ENCODE measurements around the gene PKHD1. TPM values are rescaled to one million over a fixed set of nuclear protein-coding genes. Genes with fewer than 3 reads are reported as not detected.

The PKHD1 gene
- total and polyA plus RNA-seq, 2 donors (not counting 1 experiment from before 2014, with no cell fraction given), result not detected

GRCh38 chr6:51678274-51678673 lies 409.1 kb downstream of the PKHD1 start:
- Histone ChIP-seq H3K4me2 (replicated peaks; ENCODE audit: low read depth, low read length, poor library complexity, severe bottlenecking) (no peak overlapping the region), H3K4me1 (ENCODE audit: control insufficient read depth in 2 of 2, insufficient read depth in 2 of 2, low read length in 2 of 2) (no peaks in the 10 kb centered on the region), H3K27me3 (replicated peaks in 1 of 4; ENCODE audit: control extremely low read depth in 1 of 4, control insufficient read depth in 3 of 4, insufficient read depth in 4 of 4, low read length in 3 of 4) (no peaks in the 10 kb centered on the region), H3K4me3 (ENCODE audit: control extremely low read depth in 1 of 5, extremely low read depth in 1 of 5, insufficient read depth in 1 of 5, low read depth in 2 of 5, low read length in 4 of 5) (no peak overlapping the region), H3K9ac (ENCODE audit: low read length) (no peak overlapping the region), H2AFZ (ENCODE audit: insufficient read depth, low read depth, low read length, poor library complexity, severe bottlenecking) (no peak overlapping the region), H3K9me3 (ENCODE audit: control extremely low read depth in 1 of 3, control insufficient read depth in 2 of 3, insufficient read depth in 1 of 3, low read length in 2 of 3) (no peaks in the 10 kb centered on the region), H3K79me2 (ENCODE audit: control insufficient read depth, insufficient read depth, low read length) (no peaks in the 10 kb centered on the region), H4K20me1 (ENCODE audit: control insufficient read depth, insufficient read depth, low read length, poor library complexity, severe bottlenecking) (no peaks in the 10 kb centered on the region), H3K27ac (ENCODE audit: low read length in 2 of 2) (no peak overlapping the region), H3K36me3 (replicated peaks in 1 of 2; ENCODE audit: control extremely low read depth in 1 of 2, control insufficient read depth in 1 of 2, extremely low read depth in 1 of 2, insufficient read depth in 2 of 2, low read length in 1 of 2) (no peaks in the 10 kb centered on the region)
- ChIA-PET CTCF (no interaction called here), POLR2A (no interaction called here)
- intact Hi-C loops (cut with micrococcal nuclease), result no loop called here
- H3K27me3 Mint-ChIP-seq, result no peaks in the 10 kb centered on the region
- ATAC-seq (ENCODE audit: low read depth) (no peak), DNase-seq (no peak)
- no peaks in the 10 kb centered on the region for H3K4me1 Mint-ChIP-seq
- no peak for TF ChIP-seq EZH2 (IDR thresholded peaks at IDR 0.05; ENCODE audit: borderline replicate concordance, insufficient read depth, low read depth, low read length, poor library complexity, severe bottlenecking)
- TF ChIP-seq CTCF (IDR thresholded peaks at IDR 0.05), result no peak
- H3K9me3 Mint-ChIP-seq (ENCODE audit: insufficient read depth), result no peaks in the 10 kb centered on the region
- no peak overlapping the region for H3K4me3 Mint-ChIP-seq
- no CpG with 5 or more reads among the region's 1 CpG for WGBS (ENCODE audit: insufficient coverage)
- no peak overlapping the region for H3K27ac Mint-ChIP-seq

- H3K4me3 Mint-ChIP-seq, result no peak overlapping the region
- Histone ChIP-seq H3K79me2 (ENCODE audit: control insufficient read depth, insufficient read depth, low read length) (no peaks in the 10 kb centered on the region), H3K4me1 (ENCODE audit: control insufficient read depth in 2 of 2, insufficient read depth in 2 of 2, low read length in 2 of 2) (no peaks in the 10 kb centered on the region), H3K4me2 (replicated peaks; ENCODE audit: low read depth, low read length, poor library complexity, severe bottlenecking) (no peak overlapping the region), H2AFZ (ENCODE audit: insufficient read depth, low read depth, low read length, poor library complexity, severe bottlenecking) (no peak overlapping the region), H3K27ac (ENCODE audit: low read length in 2 of 2) (no peak overlapping the region), H3K9ac (ENCODE audit: low read length) (no peak overlapping the region), H3K4me3 (ENCODE audit: control extremely low read depth in 1 of 5, extremely low read depth in 1 of 5, insufficient read depth in 1 of 5, low read depth in 2 of 5, low read length in 4 of 5) (no peak overlapping the region), H3K9me3 (ENCODE audit: control extremely low read depth in 1 of 3, control insufficient read depth in 2 of 3, insufficient read depth in 1 of 3, low read length in 2 of 3) (no peaks in the 10 kb centered on the region), H4K20me1 (ENCODE audit: control insufficient read depth, insufficient read depth, low read length, poor library complexity, severe bottlenecking) (no peaks in the 10 kb centered on the region), H3K36me3 (replicated peaks in 1 of 2; ENCODE audit: control extremely low read depth in 1 of 2, control insufficient read depth in 1 of 2, extremely low read depth in 1 of 2, insufficient read depth in 2 of 2, low read length in 1 of 2) (no peaks in the 10 kb centered on the region), H3K27me3 (replicated peaks in 1 of 4; ENCODE audit: control extremely low read depth in 1 of 4, control insufficient read depth in 3 of 4, insufficient read depth in 4 of 4, low read length in 3 of 4) (no peaks in the 10 kb centered on the region)
- H3K27me3 Mint-ChIP-seq, result no peaks in the 10 kb centered on the region
- TF ChIP-seq CTCF (IDR thresholded peaks at IDR 0.05) (no peak), EZH2 (IDR thresholded peaks at IDR 0.05; ENCODE audit: borderline replicate concordance, insufficient read depth, low read depth, low read length, poor library complexity, severe bottlenecking) (no peak)
- ChIA-PET CTCF (no interaction called here), POLR2A (no interaction called here)
- WGBS (ENCODE audit: insufficient coverage), result no CpG with 5 or more reads among the region's 4 CpGs
- no peaks in the 10 kb centered on the region for H3K4me1 Mint-ChIP-seq
- H3K9me3 Mint-ChIP-seq (ENCODE audit: insufficient read depth), result no peaks in the 10 kb centered on the region
- H3K27ac Mint-ChIP-seq, result no peak overlapping the region
- no peak for ATAC-seq (ENCODE audit: low read depth)
- no peak for DNase-seq
- intact Hi-C loops (cut with micrococcal nuclease), result no loop called here
These were observed 411.5 kb downstream of the PKHD1 start for GRCh38 chr6:51675922-51676275.

Data from B cell (primary cell).